Fibroblast of the conjunctiva (primary cell): Measurements from ENCODE around the gene SSR4.

ENCODE experiments used
- DNase-seq: peaks from one replicate; pipeline ENCODE4 v3.0.0-alpha.2; 2010; ENCODE audit warnings: low read depth

The SSR4 gene

GRCh38 chrX:153830640-153831428 is 36.4 kb downstream of the SSR4 start:
- no peak for DNase-seq

- DNase-seq, result no peak
These were observed 37.1 kb downstream of the SSR4 start for GRCh38 chrX:153831429-153832150.

GRCh38 chrX:153832728-153833127 is 38.3 kb downstream of the SSR4 start:
- no peak for DNase-seq

GRCh38 chrX:153836921-153837320 is 42.5 kb downstream of the SSR4 start:
- DNase-seq, result no peak

- DNase-seq, result no peak
These were observed 50.1 kb downstream of the SSR4 start for GRCh38 chrX:153844509-153845082.

- no peak for DNase-seq
These were observed 50.7 kb downstream of the SSR4 start for GRCh38 chrX:153845195-153845594.

- DNase-seq, result no peak
These were observed 51.4 kb downstream of the SSR4 start for GRCh38 chrX:153845842-153846241.
